Activated T-helper 2 cell treated with anti-CD3 and anti-CD28 coated beads, Interferon-gamma antibody, Interleukin-2, Interleukin-4, amounts not matched to agents 10 μg/mL and 5 μg/mL and 100 μg/mL, durations not matched to agents 14 hours and 24 hours and 36 hours (primary cell): ENCODE measurements around the gene TPP2. TPM values are rescaled to one million over a fixed set of nuclear protein-coding genes. Genes with fewer than 3 reads are reported as not detected.
A peak's percentile ranks its signal among the peaks of the same experiment; 100 is the strongest.

Experiments used
- DNase-seq: peaks from one replicate; pipeline ENCODE4 v3.0.0; 2021; ENCODE audit warnings: low spot score
- H3K27ac Mint-ChIP-seq: one replicate; pipeline ENCODE4 v1.8.0; 2021; ENCODE audit warnings: mixed read lengths
- H3K27me3 Mint-ChIP-seq: one replicate; pipeline ENCODE4 v1.8.0; 2021; ENCODE audit warnings: low read depth, mixed read lengths
- H3K36me3 Mint-ChIP-seq: one replicate; pipeline ENCODE4 v1.8.0; 2021; ENCODE audit warnings: low read depth, mixed read lengths
- H3K4me1 Mint-ChIP-seq: one replicate; pipeline ENCODE4 v1.8.0; 2021; ENCODE audit warnings: low read depth, mixed read lengths
- H3K4me3 Mint-ChIP-seq: one replicate; pipeline ENCODE4 v1.8.0; 2021; ENCODE audit warnings: low read depth, mild to moderate bottlenecking, moderate library complexity, mixed read lengths
- H3K9me3 Mint-ChIP-seq: one replicate; pipeline ENCODE4 v1.8.0; 2021; ENCODE audit warnings: mixed read lengths
- intact Hi-C: fragments of 100-400 bp; cut with micrococcal nuclease; formaldehyde crosslinking; loops from one replicate; pipeline ENCODE4 v1.15.1; 2023
- total RNA-seq: library from RNA; stranded (reverse); gene quantifications from 2 replicates; pipeline ENCODE4 v1.2.3, GENCODE V29; 2022

The TPP2 gene
- 75.5 and 76.5 TPM in 2 replicates for total RNA-seq

- H3K9me3 Mint-ChIP-seq: no peaks in the 10 kb centered on the region
- intact Hi-C loops: loop anchor here (1.0 to 5.0 kb wide), 7 partner anchors 14 to 249 kb away; partner anchors contain the start of gene TEX30
- peaks cover 21% of the 10 kb centered on the region for H3K36me3 Mint-ChIP-seq
- DNase-seq: peak; percentile 97
- H3K27me3 Mint-ChIP-seq: no peaks in the 10 kb centered on the region
- peak within 1 kb of the TSS; percentile 100 for H3K27ac Mint-ChIP-seq
- peaks cover 55% of the 10 kb centered on the region for H3K4me1 Mint-ChIP-seq
- H3K4me3 Mint-ChIP-seq: peak within 1 kb of the TSS; percentile 97
Observed at GRCh38 chr13:102596147-102597028, at the start of gene TPP2. TPP2 (plus strand) TSS chr13:102596986; CDS start chr13:102597039, 53 bp downstream.

- peaks cover 16% of the 10 kb centered on the region for H3K27me3 Mint-ChIP-seq
Observed at GRCh38 chr13:102548811-102549210, 48.0 kb upstream of the TPP2 start.

GRCh38 chr13:102550507-102550906 lies 46.3 kb upstream of the TPP2 start:
- Mint-ChIP-seq H3K4me3 (no peak overlapping the region), H3K27ac (no peak overlapping the region), H3K9me3 (no peaks in the 10 kb centered on the region), H3K27me3 (peaks cover 11% of the 10 kb centered on the region), H3K36me3 (no peaks in the 10 kb centered on the region), H3K4me1 (no peaks in the 10 kb centered on the region)
- intact Hi-C loops: no loop called here
- DNase-seq: no peak

More at GRCh38 chr13:102548811-102549210, 48.0 kb upstream of the TPP2 start:
- Mint-ChIP-seq H3K27ac (no peak overlapping the region), H3K4me1 (peaks cover 2% of the 10 kb centered on the region), H3K4me3 (no peak overlapping the region), H3K36me3 (no peaks in the 10 kb centered on the region), H3K9me3 (no peaks in the 10 kb centered on the region)
- DNase-seq: no peak
- intact Hi-C loops: no loop called here

GRCh38 chr13:102555914-102556553 lies 40.8 kb upstream of the TPP2 start:
- intact Hi-C loops: loop anchor here (1.0 to 5.0 kb wide), 6 partner anchors 99 to 1409 kb away; no protein-coding TSS in a partner anchor
- DNase-seq: no peak

GRCh38 chr13:102556806-102557205 lies 40.0 kb upstream of the TPP2 start:
- peaks cover 2% of the 10 kb centered on the region for H3K4me1 Mint-ChIP-seq
- no peaks in the 10 kb centered on the region for H3K9me3 Mint-ChIP-seq
- intact Hi-C loops: loop anchor here (1.0 to 5.0 kb wide), 6 partner anchors 100 to 1410 kb away; no protein-coding TSS in a partner anchor
- no peaks in the 10 kb centered on the region for H3K36me3 Mint-ChIP-seq
- H3K4me3 Mint-ChIP-seq: no peak overlapping the region
- no peak overlapping the region for H3K27ac Mint-ChIP-seq
- no peak for DNase-seq
- H3K27me3 Mint-ChIP-seq: peaks cover 12% of the 10 kb centered on the region

More at GRCh38 chr13:102555914-102556553, 40.8 kb upstream of the TPP2 start:
- no peak overlapping the region for H3K27ac Mint-ChIP-seq
- H3K4me1 Mint-ChIP-seq: peaks cover 2% of the 10 kb centered on the region
- no peaks in the 10 kb centered on the region for H3K9me3 Mint-ChIP-seq
- H3K4me3 Mint-ChIP-seq: no peak overlapping the region
- H3K27me3 Mint-ChIP-seq: peaks cover 9% of the 10 kb centered on the region
- H3K36me3 Mint-ChIP-seq: no peaks in the 10 kb centered on the region

GRCh38 chr13:102558029-102558428 lies 38.8 kb upstream of the TPP2 start:
- H3K4me1 Mint-ChIP-seq: peaks cover 2% of the 10 kb centered on the region
- no peaks in the 10 kb centered on the region for H3K36me3 Mint-ChIP-seq
- no peaks in the 10 kb centered on the region for H3K9me3 Mint-ChIP-seq
- peaks cover 21% of the 10 kb centered on the region for H3K27me3 Mint-ChIP-seq
- H3K4me3 Mint-ChIP-seq: no peak overlapping the region
- intact Hi-C loops: loop anchor here (5.0 kb wide), 5 partner anchors 166 to 1411 kb away; no protein-coding TSS in a partner anchor
- DNase-seq: no peak
- no peak overlapping the region for H3K27ac Mint-ChIP-seq

- Mint-ChIP-seq H3K27ac (no peak overlapping the region), H3K36me3 (no peaks in the 10 kb centered on the region), H3K4me1 (no peaks in the 10 kb centered on the region), H3K4me3 (no peak overlapping the region), H3K9me3 (no peaks in the 10 kb centered on the region), H3K27me3 (peaks cover 22% of the 10 kb centered on the region)
- intact Hi-C loops: no loop called here
- no peak for DNase-seq
Observed at GRCh38 chr13:102561933-102562332, 34.9 kb upstream of the TPP2 start.

- Mint-ChIP-seq H3K4me1 (no peaks in the 10 kb centered on the region), H3K36me3 (no peaks in the 10 kb centered on the region), H3K9me3 (no peaks in the 10 kb centered on the region), H3K27ac (no peak overlapping the region), H3K27me3 (peaks cover 25% of the 10 kb centered on the region), H3K4me3 (no peak overlapping the region)
- no peak for DNase-seq
- intact Hi-C loops: no loop called here
Observed at GRCh38 chr13:102563267-102563666, 33.5 kb upstream of the TPP2 start.

GRCh38 chr13:102564564-102564963 lies 32.2 kb upstream of the TPP2 start:
- no peak for DNase-seq
- Mint-ChIP-seq H3K27me3 (peaks cover 25% of the 10 kb centered on the region), H3K4me3 (no peak overlapping the region), H3K36me3 (no peaks in the 10 kb centered on the region), H3K9me3 (no peaks in the 10 kb centered on the region), H3K4me1 (no peaks in the 10 kb centered on the region), H3K27ac (no peak overlapping the region)
- intact Hi-C loops: no loop called here

- no peaks in the 10 kb centered on the region for H3K36me3 Mint-ChIP-seq
- no peaks in the 10 kb centered on the region for H3K4me1 Mint-ChIP-seq
- peaks cover 32% of the 10 kb centered on the region for H3K27me3 Mint-ChIP-seq
- intact Hi-C loops: no loop called here
- no peak overlapping the region for H3K27ac Mint-ChIP-seq
- H3K9me3 Mint-ChIP-seq: no peaks in the 10 kb centered on the region
- no peak for DNase-seq
- no peak overlapping the region for H3K4me3 Mint-ChIP-seq
Observed at GRCh38 chr13:102566513-102566912, 30.3 kb upstream of the TPP2 start.

GRCh38 chr13:102567857-102568256 lies 28.9 kb upstream of the TPP2 start:
- Mint-ChIP-seq H3K4me1 (no peaks in the 10 kb centered on the region), H3K36me3 (no peaks in the 10 kb centered on the region), H3K9me3 (no peaks in the 10 kb centered on the region), H3K27me3 (peaks cover 29% of the 10 kb centered on the region), H3K27ac (no peak overlapping the region), H3K4me3 (no peak overlapping the region)
- intact Hi-C loops: no loop called here
- DNase-seq: no peak

- Mint-ChIP-seq H3K27me3 (peaks cover 42% of the 10 kb centered on the region), H3K4me1 (no peaks in the 10 kb centered on the region)
- intact Hi-C loops: no loop called here
Observed at GRCh38 chr13:102569488-102569887, 27.3 kb upstream of the TPP2 start.

GRCh38 chr13:102571075-102571474 lies 25.7 kb upstream of the TPP2 start:
- no peaks in the 10 kb centered on the region for H3K36me3 Mint-ChIP-seq
- no peak overlapping the region for H3K4me3 Mint-ChIP-seq
- no peaks in the 10 kb centered on the region for H3K4me1 Mint-ChIP-seq
- H3K27me3 Mint-ChIP-seq: peaks cover 47% of the 10 kb centered on the region
- DNase-seq: no peak
- H3K27ac Mint-ChIP-seq: no peak overlapping the region
- intact Hi-C loops: no loop called here
- no peaks in the 10 kb centered on the region for H3K9me3 Mint-ChIP-seq

More at GRCh38 chr13:102569488-102569887, 27.3 kb upstream of the TPP2 start:
- DNase-seq: no peak
- H3K4me3 Mint-ChIP-seq: no peak overlapping the region
- no peaks in the 10 kb centered on the region for H3K9me3 Mint-ChIP-seq
- no peak overlapping the region for H3K27ac Mint-ChIP-seq
- H3K36me3 Mint-ChIP-seq: no peaks in the 10 kb centered on the region
